ENCODE measurements around the gene CFAP69. TPM values are rescaled to one million over a fixed set of nuclear protein-coding genes. Genes with fewer than 3 reads are reported as not detected.

The CFAP69 gene
- total and polyA plus RNA-seq, 2 of the 8 experiments (the other 6 are each of a cell fraction or from before 2014, with no cell fraction given): 1.00 to 3.8 TPM

GRCh38 chr7:90337106-90337505 lies 92.1 kb downstream of the CFAP69 start:
- DNase-seq (ENCODE audit: low read depth in 1 of 2, low spot score in 2 of 2): no peak
- no peaks in the 10 kb centered on the region for H3K79me2 ChIP-seq (ENCODE audit: control insufficient read depth in 1 of 2, insufficient read depth in 2 of 2, low read length in 2 of 2)
- ChIA-PET CTCF (ENCODE audit: partially characterized antibody) (interaction anchor here (1.2 to 2.1 kb wide), 3 partner anchors 9 to 24 kb away, joined by 3 to 8 read pairs (median 5); partner anchors contain the start of gene FAM237B), POLR2A (ENCODE audit: partially characterized antibody) (no interaction called here)
- H3K14ac ChIP-seq (ENCODE audit: insufficient read length): no peak overlapping the region
- H3K23ac ChIP-seq (ENCODE audit: insufficient read length): no peak overlapping the region
- H3K23me2 ChIP-seq (ENCODE audit: low read depth, low read length): no peaks in the 10 kb centered on the region
- H3K27me3 ChIP-seq (replicated peaks in 1 of 4; ENCODE audit: control insufficient read depth in 3 of 4, extremely low read depth in 1 of 4, insufficient read depth in 3 of 4, low read length in 3 of 4): no peaks in the 10 kb centered on the region
- no peak overlapping the region for H2AFZ ChIP-seq (ENCODE audit: low read length)
- no peaks in the 10 kb centered on the region for H3K4me1 ChIP-seq (replicated peaks in 1 of 4; ENCODE audit: control insufficient read depth in 3 of 4, insufficient read depth in 4 of 4, low read length in 3 of 4)
- no peak overlapping the region for H3K18ac ChIP-seq (ENCODE audit: extremely low read depth, low read length)
- H4K5ac ChIP-seq (ENCODE audit: insufficient read length, low read depth, low read length): no peak overlapping the region
- no peak overlapping the region for H3K4ac ChIP-seq (replicated peaks; ENCODE audit: insufficient read length, low read depth, low read length)
- H3K4me3 ChIP-seq (ENCODE audit: extremely low read depth in 1 of 4, insufficient read depth in 2 of 4, low read depth in 3 of 4, low read length in 4 of 4): no peak overlapping the region
- H3K56ac ChIP-seq (replicated peaks; ENCODE audit: insufficient read length, low read depth, low read length): no peak overlapping the region
- H2BK15ac ChIP-seq (ENCODE audit: low read length): no peak overlapping the region
- H2BK12ac ChIP-seq (ENCODE audit: low read depth, low read length): no peak overlapping the region
- no peaks in the 10 kb centered on the region for H3K79me1 ChIP-seq (ENCODE audit: low read depth, low read length)
- no peaks in the 10 kb centered on the region for H3K36me3 ChIP-seq (ENCODE audit: control insufficient read depth in 2 of 4, insufficient read depth in 4 of 4, low read length in 3 of 4)
- no peak overlapping the region for H2AK5ac ChIP-seq (ENCODE audit: low read depth, low read length)
- H3K9me3 ChIP-seq (ENCODE audit: insufficient read depth in 2 of 2, low read depth in 1 of 2, low read length in 1 of 2): peaks cover 0 to 4% of the 10 kb centered on the region in 2 experiments; a peak in 1 of 4 replicates
- H4K20me1 ChIP-seq (replicated peaks in 1 of 2; ENCODE audit: control insufficient read depth in 1 of 2, insufficient read depth in 2 of 2, low read length in 2 of 2): no peaks in the 10 kb centered on the region
- no peak for FAIRE-seq
- H3K9ac ChIP-seq (replicated peaks in 1 of 4; ENCODE audit: extremely low read depth in 1 of 4, low read depth in 3 of 4, low read length in 3 of 4): no peak overlapping the region
- no peak overlapping the region for H3K4me2 ChIP-seq (ENCODE audit: insufficient read depth in 1 of 2, low read depth in 2 of 2, low read length in 2 of 2)
- H3K27ac ChIP-seq (ENCODE audit: low read depth, low read length): no peak overlapping the region
- H4K91ac ChIP-seq (replicated peaks; ENCODE audit: insufficient read length, low read length): no peak overlapping the region
- H4K8ac ChIP-seq (ENCODE audit: extremely low read depth, insufficient read depth, low read length): no peak overlapping the region
- no peak overlapping the region for H2BK20ac ChIP-seq (ENCODE audit: low read length)
- H2BK120ac ChIP-seq (replicated peaks; ENCODE audit: low read depth, low read length): no peak overlapping the region
- H2BK5ac ChIP-seq (ENCODE audit: low read depth, low read length): no peak overlapping the region
- TF ChIP-seq EGR1 (IDR thresholded peaks at IDR 0.05; ENCODE audit: borderline replicate concordance, low read depth, low read length) (no peak), EP300 (IDR thresholded peaks at IDR 0.05; ENCODE audit: borderline replicate concordance in 1 of 2, low read depth in 2 of 2, low read length in 2 of 2) (no peak), CBX8 (IDR thresholded peaks at IDR 0.05; ENCODE audit: borderline replicate concordance, low read depth, low read length) (no peak), RNF2 (IDR thresholded peaks at IDR 0.05; ENCODE audit: borderline replicate concordance, low read depth, low read length, missing control alignments, poor library complexity, severe bottlenecking) (no peak), RXRA (IDR thresholded peaks at IDR 0.05; ENCODE audit: insufficient read depth, low read depth, low read length) (no peak), CHD2 (IDR thresholded peaks at IDR 0.05; ENCODE audit: low read length) (no peak), BACH1 (IDR thresholded peaks at IDR 0.05; ENCODE audit: low read length) (no peak), NANOG (IDR thresholded peaks at IDR 0.05; ENCODE audit: insufficient read depth, low read depth, low read length, poor library complexity, severe bottlenecking) (no peak), CTBP2 (IDR thresholded peaks at IDR 0.05; ENCODE audit: borderline replicate concordance, insufficient read depth, insufficient read length, low read length) (no peak)
- TF ChIP-seq, protein P1, sequence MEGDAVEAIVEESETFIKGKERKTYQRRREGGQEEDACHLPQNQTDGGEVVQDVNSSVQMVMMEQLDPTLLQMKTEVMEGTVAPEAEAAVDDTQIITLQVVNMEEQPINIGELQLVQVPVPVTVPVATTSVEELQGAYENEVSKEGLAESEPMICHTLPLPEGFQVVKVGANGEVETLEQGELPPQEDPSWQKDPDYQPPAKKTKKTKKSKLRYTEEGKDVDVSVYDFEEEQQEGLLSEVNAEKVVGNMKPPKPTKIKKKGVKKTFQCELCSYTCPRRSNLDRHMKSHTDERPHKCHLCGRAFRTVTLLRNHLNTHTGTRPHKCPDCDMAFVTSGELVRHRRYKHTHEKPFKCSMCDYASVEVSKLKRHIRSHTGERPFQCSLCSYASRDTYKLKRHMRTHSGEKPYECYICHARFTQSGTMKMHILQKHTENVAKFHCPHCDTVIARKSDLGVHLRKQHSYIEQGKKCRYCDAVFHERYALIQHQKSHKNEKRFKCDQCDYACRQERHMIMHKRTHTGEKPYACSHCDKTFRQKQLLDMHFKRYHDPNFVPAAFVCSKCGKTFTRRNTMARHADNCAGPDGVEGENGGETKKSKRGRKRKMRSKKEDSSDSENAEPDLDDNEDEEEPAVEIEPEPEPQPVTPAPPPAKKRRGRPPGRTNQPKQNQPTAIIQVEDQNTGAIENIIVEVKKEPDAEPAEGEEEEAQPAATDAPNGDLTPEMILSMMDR (IDR thresholded peaks at IDR 0.05; ENCODE audit: control extremely low read depth in 1 of 3, insufficient read depth in 1 of 3, low read depth in 1 of 3, low read length in 3 of 3): no peak
- TF ChIP-seq, protein P2, sequence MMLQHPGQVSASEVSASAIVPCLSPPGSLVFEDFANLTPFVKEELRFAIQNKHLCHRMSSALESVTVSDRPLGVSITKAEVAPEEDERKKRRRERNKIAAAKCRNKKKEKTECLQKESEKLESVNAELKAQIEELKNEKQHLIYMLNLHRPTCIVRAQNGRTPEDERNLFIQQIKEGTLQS (IDR thresholded peaks at IDR 0.05; ENCODE audit: insufficient read depth, low read depth, low read length): no peak
